Measurements from ENCODE around the gene TNFRSF12A.

The TNFRSF12A gene

GRCh38 chr16:3071655-3072054, 51.5 kb downstream of the TNFRSF12A start:
- Histone ChIP-seq H3K27ac (no peak overlapping the region), H3K4me3 (ENCODE audit: low read depth, low read length) (no peak overlapping the region), H3K36me3 (replicated peaks) (no peaks in the 10 kb centered on the region), H3K27me3 (replicated peaks) (no peaks in the 10 kb centered on the region)
- in situ Hi-C loops (cut with HindIII; ENCODE audit: low pct_ligation_motif_present, low sequenced_read_pairs), result no loop called here
- DNase-seq, result no peak
- TF ChIP-seq CTCF (IDR thresholded peaks at IDR 0.05; ENCODE audit: low read depth, low read length, missing control alignments), result no peak
